ENCODE measurements around the gene SAFB2. TPM values are rescaled to one million over a fixed set of nuclear protein-coding genes. Genes with fewer than 3 reads are reported as not detected.

The SAFB2 gene
- 31.8 and 32.5 TPM in 2 replicates for polyA plus RNA-seq (2013)

DNA sequence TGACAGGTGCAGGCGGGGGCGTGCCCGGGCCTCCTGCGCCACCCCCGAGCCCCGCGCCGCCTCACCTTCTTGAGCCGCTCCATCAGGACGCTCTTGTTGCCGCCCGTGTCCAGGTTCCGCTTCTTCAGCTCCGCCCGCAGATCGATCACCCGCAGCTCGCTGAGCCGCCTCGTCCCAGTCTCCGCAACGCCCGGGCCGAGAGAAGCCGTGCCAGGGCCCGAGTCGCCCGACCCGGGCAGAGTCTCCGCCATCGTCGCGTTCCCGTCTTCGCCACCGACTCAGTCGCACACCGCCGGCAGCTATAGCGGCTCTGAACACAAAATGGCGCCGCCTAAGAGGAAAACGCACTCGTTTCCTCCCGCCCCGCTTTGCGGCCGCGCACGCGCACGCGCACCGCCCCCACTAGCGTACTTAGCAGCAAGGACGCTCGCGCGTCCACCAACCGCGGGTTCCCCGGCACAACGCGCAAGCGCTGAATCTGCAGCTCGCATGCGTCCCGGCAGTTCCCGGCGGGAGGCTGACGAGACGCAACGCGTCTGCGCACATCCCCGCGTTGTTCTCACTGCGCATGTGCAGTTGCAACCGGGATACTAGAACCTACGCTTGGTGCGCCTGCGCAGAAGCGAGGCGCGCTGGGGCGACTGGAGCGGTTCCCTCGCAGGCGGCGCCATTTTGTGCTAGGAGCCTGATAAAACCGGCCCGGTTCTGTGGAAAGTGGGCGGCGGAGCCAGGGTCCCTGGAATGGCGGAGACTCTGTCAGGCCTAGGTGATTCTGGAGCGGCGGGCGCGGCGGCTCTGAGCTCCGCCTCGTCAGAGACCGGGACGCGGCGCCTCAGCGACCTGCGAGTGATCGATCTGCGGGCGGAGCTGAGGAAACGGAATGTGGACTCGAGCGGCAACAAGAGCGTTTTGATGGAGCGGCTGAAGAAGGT lies at the start of gene SAFB2, which contains the start of gene SAFB:
Gene SAFB2 (minus strand): TSS at position 312 of the 932 bp plus-strand sequence. CDS start 61 bp downstream, at position 251.
Gene SAFB (plus strand): TSS at position 619 of the 932 bp plus-strand sequence. CDS start 123 bp downstream, at position 742.
- H3K4me2 ChIP-seq (ENCODE audit: low read length), result peak within 1 kb of the TSS; percentile 90
- H3K79me1 ChIP-seq (ENCODE audit: low read length), result peaks cover 14% of the 10 kb centered on the region
- peak within 1 kb of the TSS; percentile 95 for H4K8ac ChIP-seq (ENCODE audit: low read depth, low read length)
- H3K79me2 ChIP-seq (ENCODE audit: control insufficient read depth, insufficient read depth, low read length, poor library complexity), result peaks cover 45% of the 10 kb centered on the region
- DNase-seq, result peak; percentile 100
- H3K14ac ChIP-seq (ENCODE audit: low read length), result peak within 1 kb of the TSS; percentile 91
- peak within 1 kb of the TSS; percentile 31 for H3K23ac ChIP-seq (ENCODE audit: low read length)
- H2AFZ ChIP-seq (ENCODE audit: insufficient read depth, low read length, poor library complexity), result peak within 1 kb of the TSS; percentile 83
- peak within 1 kb of the TSS; percentile 88 for H3K18ac ChIP-seq (ENCODE audit: low read length)
- peak within 1 kb of the TSS; percentile 82 for H2BK120ac ChIP-seq (ENCODE audit: insufficient read depth, low read length, poor library complexity)
- peaks cover 8 to 14% of the 10 kb centered on the region in 2 experiments for H3K4me1 ChIP-seq (ENCODE audit: control insufficient read depth in 1 of 2, insufficient read depth in 2 of 2, low read length in 2 of 2)
- H2AK5ac ChIP-seq (ENCODE audit: low read length), result peak within 1 kb of the TSS; percentile 86
- H3K4me3 ChIP-seq (ENCODE audit: low read depth, low read length), result peak within 1 kb of the TSS; percentile 99
- WGBS (ENCODE audit: extremely low coverage, insufficient coverage, insufficient read length), result no CpG with 5 or more reads among the region's 116 CpGs
- H3K4ac ChIP-seq (ENCODE audit: low read depth, low read length), result peak within 1 kb of the TSS; percentile 100
- peak within 1 kb of the TSS; percentile 87 for H3K27ac ChIP-seq (ENCODE audit: low read depth, low read length)
- no peaks in the 10 kb centered on the region for H3K9me3 ChIP-seq (ENCODE audit: insufficient read depth, low read depth, low read length)
- H3K27me3 ChIP-seq (ENCODE audit: insufficient read depth, low read length), result no peaks in the 10 kb centered on the region
- peak within 1 kb of the TSS; percentile 94 for H4K91ac ChIP-seq (ENCODE audit: low read depth, low read length)
- peak within 1 kb of the TSS; percentile 85 for H4K12ac ChIP-seq (ENCODE audit: low read depth, low read length)
- peak within 1 kb of the TSS; percentile 66 for H2BK5ac ChIP-seq (ENCODE audit: low read depth, low read length, poor library complexity)
- peaks cover 23 to 50% of the 10 kb centered on the region in 2 experiments for H3K36me3 ChIP-seq (ENCODE audit: control insufficient read depth in 1 of 2, insufficient read depth in 2 of 2, low read length in 2 of 2)
- peak within 1 kb of the TSS; percentile 38 for H2BK12ac ChIP-seq (ENCODE audit: low read length)
- H3K9ac ChIP-seq (ENCODE audit: low read length), result peak within 1 kb of the TSS; percentile 95

DNA sequence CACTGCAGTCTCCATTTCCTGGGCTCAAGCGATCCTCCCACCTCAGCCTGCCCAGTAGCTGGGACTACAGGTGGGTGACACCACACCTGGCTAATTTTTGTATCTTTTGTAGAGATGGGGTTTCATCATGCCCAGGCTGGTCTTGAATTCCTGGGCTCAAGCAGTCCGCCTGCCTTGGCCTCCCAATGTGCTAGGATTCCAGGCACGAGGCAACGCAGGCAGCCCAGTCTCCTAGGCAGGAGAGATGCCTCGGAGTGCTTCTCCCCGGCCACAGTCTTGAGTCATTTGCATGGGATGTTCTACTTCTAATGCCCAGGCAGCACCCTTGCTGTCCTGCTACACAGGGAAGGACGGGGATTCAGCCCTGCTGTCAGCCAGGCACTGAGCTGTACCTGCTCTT lies 49.0 kb upstream of the SAFB2 start:
- Histone ChIP-seq H3K27me3 (ENCODE audit: insufficient read depth, low read length) (no peaks in the 10 kb centered on the region), H2AK5ac (ENCODE audit: low read length) (no peak overlapping the region), H2AFZ (ENCODE audit: insufficient read depth, low read length, poor library complexity) (no peak overlapping the region), H3K9me3 (ENCODE audit: insufficient read depth, low read depth, low read length) (no peaks in the 10 kb centered on the region), H3K23ac (ENCODE audit: low read length) (no peak overlapping the region), H3K14ac (ENCODE audit: low read length) (no peak overlapping the region), H3K36me3 (ENCODE audit: control insufficient read depth in 1 of 2, insufficient read depth in 2 of 2, low read length in 2 of 2) (peaks cover 36 to 43% of the 10 kb centered on the region in 2 experiments), H3K4me3 (ENCODE audit: low read depth, low read length) (no peak overlapping the region), H4K12ac (ENCODE audit: low read depth, low read length) (no peak overlapping the region), H4K8ac (ENCODE audit: low read depth, low read length) (no peak overlapping the region), H2BK120ac (ENCODE audit: insufficient read depth, low read length, poor library complexity) (no peak overlapping the region), H3K79me1 (ENCODE audit: low read length) (no peaks in the 10 kb centered on the region), H2BK12ac (ENCODE audit: low read length) (no peak overlapping the region), H2BK5ac (ENCODE audit: low read depth, low read length, poor library complexity) (no peak overlapping the region), H3K4me2 (ENCODE audit: low read length) (no peak overlapping the region), H3K9ac (ENCODE audit: low read length) (no peak overlapping the region), H3K18ac (ENCODE audit: low read length) (no peak overlapping the region), H3K27ac (ENCODE audit: low read depth, low read length) (no peak overlapping the region), H4K91ac (ENCODE audit: low read depth, low read length) (no peak overlapping the region), H3K4ac (ENCODE audit: low read depth, low read length) (no peak overlapping the region), H3K4me1 (ENCODE audit: control insufficient read depth in 1 of 2, insufficient read depth in 2 of 2, low read length in 2 of 2) (peaks cover 10 to 11% of the 10 kb centered on the region in 2 experiments), H3K79me2 (ENCODE audit: control insufficient read depth, insufficient read depth, low read length, poor library complexity) (no peaks in the 10 kb centered on the region)
- no peak for DNase-seq
- WGBS (ENCODE audit: extremely low coverage, insufficient coverage, insufficient read length), result no CpG with 5 or more reads among the region's 7 CpGs

DNA sequence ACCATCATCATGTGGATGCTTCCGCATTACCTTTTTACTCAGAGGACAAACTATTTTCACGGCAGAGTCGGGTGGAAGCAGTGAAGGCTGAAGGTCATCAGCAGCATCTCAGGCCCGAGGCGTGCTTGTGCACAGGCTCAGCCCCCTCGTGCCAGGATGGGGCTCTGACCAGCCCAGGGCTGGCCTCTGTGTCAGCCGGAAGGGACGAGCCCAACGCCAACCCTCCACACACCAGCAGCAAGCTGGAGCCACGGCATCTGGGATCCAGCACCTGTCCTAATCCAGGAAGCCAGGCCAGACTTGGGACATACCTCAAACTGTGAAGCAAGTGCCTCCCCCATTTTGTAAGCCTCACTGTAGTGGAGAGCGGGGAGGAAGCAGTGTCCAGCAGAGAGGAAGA lies 46.6 kb upstream of the SAFB2 start:
- H4K8ac ChIP-seq (ENCODE audit: low read depth, low read length), result no peak overlapping the region
- no peak overlapping the region for H2BK5ac ChIP-seq (ENCODE audit: low read depth, low read length, poor library complexity)
- H3K36me3 ChIP-seq (ENCODE audit: control insufficient read depth in 1 of 2, insufficient read depth in 2 of 2, low read length in 2 of 2), result peaks cover 53 to 65% of the 10 kb centered on the region in 2 experiments
- no peak overlapping the region for H4K91ac ChIP-seq (ENCODE audit: low read depth, low read length)
- no peak overlapping the region for H3K4me2 ChIP-seq (ENCODE audit: low read length)
- no peak overlapping the region for H3K14ac ChIP-seq (ENCODE audit: low read length)
- H2AK5ac ChIP-seq (ENCODE audit: low read length), result no peak overlapping the region
- H3K9me3 ChIP-seq (ENCODE audit: insufficient read depth, low read depth, low read length), result no peaks in the 10 kb centered on the region
- no peak overlapping the region for H3K4me3 ChIP-seq (ENCODE audit: low read depth, low read length)
- H3K23ac ChIP-seq (ENCODE audit: low read length), result no peak overlapping the region
- H4K12ac ChIP-seq (ENCODE audit: low read depth, low read length), result no peak overlapping the region
- H2AFZ ChIP-seq (ENCODE audit: insufficient read depth, low read length, poor library complexity), result no peak overlapping the region
- H3K79me2 ChIP-seq (ENCODE audit: control insufficient read depth, insufficient read depth, low read length, poor library complexity), result no peaks in the 10 kb centered on the region
- no peaks in the 10 kb centered on the region for H3K27me3 ChIP-seq (ENCODE audit: insufficient read depth, low read length)
- H3K4me1 ChIP-seq (ENCODE audit: control insufficient read depth in 1 of 2, insufficient read depth in 2 of 2, low read length in 2 of 2), result peaks cover 10 to 11% of the 10 kb centered on the region in 2 experiments
- no peak for DNase-seq
- no peak overlapping the region for H3K18ac ChIP-seq (ENCODE audit: low read length)
- no CpG with 5 or more reads among the region's 11 CpGs for WGBS (ENCODE audit: extremely low coverage, insufficient coverage, insufficient read length)
- no peak overlapping the region for H3K27ac ChIP-seq (ENCODE audit: low read depth, low read length)
- no peak overlapping the region for H3K4ac ChIP-seq (ENCODE audit: low read depth, low read length)
- H3K79me1 ChIP-seq (ENCODE audit: low read length), result no peaks in the 10 kb centered on the region
- no peak overlapping the region for H3K9ac ChIP-seq (ENCODE audit: low read length)
- H2BK120ac ChIP-seq (ENCODE audit: insufficient read depth, low read length, poor library complexity), result no peak overlapping the region
- H2BK12ac ChIP-seq (ENCODE audit: low read length), result no peak overlapping the region

DNA sequence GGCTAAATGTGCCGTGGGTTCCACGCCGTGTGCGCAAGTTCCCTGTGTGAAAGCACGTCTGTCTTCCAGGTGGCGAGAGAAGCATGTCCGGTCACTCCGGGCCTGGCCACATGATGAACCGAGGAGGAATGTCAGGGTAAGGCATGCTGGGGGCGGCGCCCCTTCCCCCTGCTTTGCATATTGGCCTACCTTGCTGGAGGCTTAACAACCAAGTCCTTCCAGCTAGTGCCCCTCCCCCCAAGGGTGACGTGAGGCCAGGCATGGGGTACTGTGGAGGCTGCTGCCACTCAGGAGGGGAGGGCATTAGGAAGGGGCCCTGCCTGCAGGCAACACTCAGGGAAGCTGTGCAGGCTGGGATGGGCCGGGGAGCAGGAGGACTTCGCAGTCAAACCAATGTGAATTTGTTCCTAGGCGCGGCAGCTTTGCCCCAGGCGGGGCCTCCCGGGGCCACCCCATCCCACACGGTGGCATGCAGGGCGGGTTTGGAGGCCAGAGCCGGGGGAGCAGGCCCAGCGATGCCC lies 45.2 kb upstream of the SAFB2 start:
- Histone ChIP-seq H3K36me3 (ENCODE audit: control insufficient read depth in 1 of 2, insufficient read depth in 2 of 2, low read length in 2 of 2) (peaks cover 65 to 75% of the 10 kb centered on the region in 2 experiments), H3K4me2 (ENCODE audit: low read length) (peak overlapping the region; percentile 10)

More for the DNA sequence above, 45.2 kb upstream of the SAFB2 start:
- Histone ChIP-seq H3K4me1 (ENCODE audit: control insufficient read depth in 1 of 2, insufficient read depth in 2 of 2, low read length in 2 of 2) (peaks cover 10 to 11% of the 10 kb centered on the region in 2 experiments), H3K4me3 (ENCODE audit: low read depth, low read length) (no peak overlapping the region), H3K23ac (ENCODE audit: low read length) (no peak overlapping the region), H3K27ac (ENCODE audit: low read depth, low read length) (peak overlapping the region; percentile 65), H3K18ac (ENCODE audit: low read length) (peak overlapping the region; percentile 57), H2BK12ac (ENCODE audit: low read length) (no peak overlapping the region), H4K12ac (ENCODE audit: low read depth, low read length) (no peak overlapping the region), H3K79me1 (ENCODE audit: low read length) (no peaks in the 10 kb centered on the region), H2BK120ac (ENCODE audit: insufficient read depth, low read length, poor library complexity) (no peak overlapping the region), H2AK5ac (ENCODE audit: low read length) (no peak overlapping the region), H4K8ac (ENCODE audit: low read depth, low read length) (no peak overlapping the region), H3K4ac (ENCODE audit: low read depth, low read length) (no peak overlapping the region), H3K14ac (ENCODE audit: low read length) (no peak overlapping the region), H3K27me3 (ENCODE audit: insufficient read depth, low read length) (no peaks in the 10 kb centered on the region), H2AFZ (ENCODE audit: insufficient read depth, low read length, poor library complexity) (no peak overlapping the region), H3K9me3 (ENCODE audit: insufficient read depth, low read depth, low read length) (no peaks in the 10 kb centered on the region), H3K79me2 (ENCODE audit: control insufficient read depth, insufficient read depth, low read length, poor library complexity) (no peaks in the 10 kb centered on the region), H2BK5ac (ENCODE audit: low read depth, low read length, poor library complexity) (no peak overlapping the region), H3K9ac (ENCODE audit: low read length) (no peak overlapping the region), H4K91ac (ENCODE audit: low read depth, low read length) (no peak overlapping the region)
- peak; percentile 89 to 95 for DNase-seq
- WGBS (ENCODE audit: extremely low coverage, insufficient coverage, insufficient read length), result no CpG with 5 or more reads among the region's 22 CpGs

All from trophoblast cell (in vitro differentiated cells and primary cell).